GM21529 (cell line): Measurements from ENCODE around the gene ATP10A.

Source experiments
- ATAC-seq: cut with Tn5 transposase; IDR thresholded peaks from one replicate; pipeline ENCODE4 v1.9.1; 2021; ENCODE audit not compliant: unreplicated experiment

Gene ATP10A

DNA sequence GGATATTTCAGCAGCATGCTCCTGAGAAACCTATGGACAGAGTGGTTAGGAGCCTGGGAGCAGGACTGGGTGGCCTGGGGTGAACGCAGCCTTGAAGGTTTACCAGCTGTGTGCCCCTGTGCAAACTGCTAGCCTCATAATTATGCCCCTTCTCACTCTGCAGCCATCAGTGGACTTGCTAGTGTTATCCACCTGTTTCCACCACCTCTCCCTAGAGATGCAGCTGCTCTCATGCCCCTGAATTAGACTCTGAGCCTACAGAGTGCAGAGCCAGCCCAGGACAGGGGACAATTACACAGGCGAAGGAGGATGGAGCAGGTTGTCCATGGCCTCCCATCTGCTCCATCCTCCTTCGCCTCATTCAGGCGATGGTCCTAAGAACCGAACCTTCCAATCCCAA is 175.9 kb downstream of the ATP10A start:
- no peak for ATAC-seq

- no peak for ATAC-seq
Observed at GRCh38 chr15:25686780-25687179, 176.3 kb downstream of the ATP10A start.

DNA sequence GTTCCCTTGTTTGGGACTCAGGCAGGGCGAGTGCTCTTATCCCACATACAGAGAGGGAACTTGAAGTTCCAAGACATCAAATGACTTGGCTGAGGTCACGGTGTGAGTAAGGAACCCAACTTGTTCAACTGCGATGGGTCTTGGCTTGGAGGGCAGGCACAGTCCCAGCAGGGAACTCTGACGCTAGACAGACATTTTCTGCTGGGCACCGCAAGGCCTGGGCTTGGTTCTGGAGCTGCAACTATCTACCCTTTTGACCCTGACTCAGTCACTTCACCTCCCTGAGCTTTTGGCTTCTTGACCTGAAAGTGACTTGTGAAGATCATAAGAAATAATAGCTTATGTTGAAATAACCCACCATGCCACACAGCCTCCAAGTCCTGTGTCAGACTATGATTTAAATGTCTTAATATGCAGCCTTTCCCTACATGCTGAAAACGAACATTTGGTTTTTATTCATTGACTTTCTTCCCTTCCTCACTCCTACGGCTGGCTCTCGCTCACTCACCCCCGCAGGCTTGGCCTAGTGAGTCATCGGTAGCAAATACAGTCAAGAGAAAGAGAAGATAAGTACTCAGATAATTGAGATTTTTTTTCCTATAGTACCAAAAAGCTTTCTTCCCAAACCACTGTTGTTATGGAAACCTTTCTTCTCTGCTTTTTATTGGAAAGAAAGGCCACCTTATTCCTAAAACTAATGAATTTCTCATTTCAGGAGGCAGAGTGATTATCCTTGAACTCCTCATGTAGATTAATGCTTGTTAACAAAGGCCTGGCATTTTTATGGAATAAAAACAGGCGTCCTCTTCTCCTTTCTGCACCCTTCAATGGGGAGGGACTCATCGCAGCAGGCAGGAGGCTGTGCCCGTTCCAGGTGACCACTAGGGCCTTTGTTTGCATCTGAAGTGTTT is 178.4 kb downstream of the ATP10A start:
- ATAC-seq = no peak

DNA sequence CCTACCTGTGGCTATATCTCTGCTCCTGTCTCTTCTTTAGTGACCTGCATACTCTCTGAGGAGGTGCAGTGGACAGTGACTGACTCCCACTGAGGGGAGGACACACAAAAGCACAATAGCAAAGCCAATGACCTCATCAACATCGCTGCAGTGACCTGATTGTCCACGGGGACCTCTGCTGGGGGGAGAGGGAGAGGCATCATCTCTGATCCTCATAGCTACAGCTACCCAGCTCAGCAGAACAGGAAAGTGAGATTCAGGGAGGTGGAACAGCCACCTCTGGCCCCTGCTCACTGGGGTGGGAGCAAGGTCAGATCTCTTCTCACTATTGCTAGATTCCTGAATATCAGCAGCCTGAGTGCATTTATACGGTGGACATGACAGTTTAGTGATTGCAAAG is 179.2 kb downstream of the ATP10A start:
- no peak for ATAC-seq

- no peak for ATAC-seq
Observed at GRCh38 chr15:25683415-25683814, 179.7 kb downstream of the ATP10A start.

GRCh38 chr15:25682340-25682739 is 180.8 kb downstream of the ATP10A start:
- ATAC-seq = no peak

DNA sequence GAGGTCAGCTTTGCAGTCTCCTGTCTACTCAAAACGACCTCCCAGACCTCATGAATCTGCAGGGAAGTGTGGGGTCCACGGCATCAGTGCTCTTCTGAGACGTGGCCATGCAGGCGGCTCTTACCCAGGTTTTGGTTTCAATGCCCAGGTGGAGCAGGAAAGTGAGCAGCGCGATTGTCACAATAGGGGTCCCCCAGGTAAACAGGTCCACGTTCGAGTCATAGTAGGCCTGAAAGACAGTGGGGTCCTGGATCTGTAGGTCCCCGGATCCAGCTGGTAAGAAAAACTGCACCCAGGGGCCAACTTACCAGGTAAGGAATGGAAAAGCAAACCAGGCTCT is 182.5 kb downstream of the ATP10A start:
- ATAC-seq = no peak

- no peak for ATAC-seq
Observed at GRCh38 chr15:25679964-25680685, 183.0 kb downstream of the ATP10A start.

- no peak for ATAC-seq
Observed at GRCh38 chr15:25679492-25679891, 183.6 kb downstream of the ATP10A start.

- ATAC-seq = no peak
Observed at GRCh38 chr15:25678500-25678855, 184.6 kb downstream of the ATP10A start.

- no peak for ATAC-seq
Observed at GRCh38 chr15:25677719-25678499, 185.2 kb downstream of the ATP10A start.

- ATAC-seq = no peak
Observed at GRCh38 chr15:25676070-25676469, 187.1 kb downstream of the ATP10A start.

DNA sequence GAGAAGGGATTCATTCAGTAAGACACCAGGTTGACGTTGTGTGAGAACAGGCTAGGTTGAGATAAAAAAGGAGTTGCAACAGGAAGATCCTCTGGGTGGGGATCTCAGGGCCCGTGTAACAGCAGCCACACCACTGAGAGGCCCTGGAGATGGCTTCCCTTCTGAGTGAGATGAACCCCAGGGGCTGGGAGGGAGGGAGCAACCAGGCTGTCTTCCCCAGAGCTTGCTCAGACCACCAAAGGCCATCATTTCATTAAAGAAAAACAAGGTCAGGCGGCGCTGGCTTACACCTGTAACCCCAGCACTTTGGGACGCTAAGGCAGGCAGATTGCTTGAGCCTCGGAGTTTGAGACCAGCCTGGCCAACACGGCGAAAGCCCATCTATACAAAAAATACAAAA is 187.7 kb downstream of the ATP10A start:
- ATAC-seq = no peak

DNA sequence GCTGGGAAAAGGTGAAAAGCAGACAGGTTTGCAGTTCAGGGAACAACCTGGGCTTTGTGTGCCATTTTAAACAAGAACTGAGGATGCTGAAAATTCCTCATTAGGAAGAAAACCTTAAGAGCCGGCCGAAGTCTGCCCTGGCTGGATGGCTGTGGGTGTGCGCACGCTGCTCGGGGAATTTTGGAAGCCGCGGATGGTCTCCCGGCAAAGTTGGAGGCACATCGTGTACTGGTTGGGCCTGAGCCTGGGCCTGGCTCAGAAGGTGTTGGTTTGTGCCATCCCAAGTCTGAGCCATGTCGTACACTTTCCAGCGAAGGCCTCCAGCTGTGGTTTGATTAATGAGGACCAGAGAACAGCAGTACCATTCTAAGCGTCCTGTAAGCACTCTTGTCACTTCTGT is 188.2 kb downstream of the ATP10A start:
- no peak for ATAC-seq

DNA sequence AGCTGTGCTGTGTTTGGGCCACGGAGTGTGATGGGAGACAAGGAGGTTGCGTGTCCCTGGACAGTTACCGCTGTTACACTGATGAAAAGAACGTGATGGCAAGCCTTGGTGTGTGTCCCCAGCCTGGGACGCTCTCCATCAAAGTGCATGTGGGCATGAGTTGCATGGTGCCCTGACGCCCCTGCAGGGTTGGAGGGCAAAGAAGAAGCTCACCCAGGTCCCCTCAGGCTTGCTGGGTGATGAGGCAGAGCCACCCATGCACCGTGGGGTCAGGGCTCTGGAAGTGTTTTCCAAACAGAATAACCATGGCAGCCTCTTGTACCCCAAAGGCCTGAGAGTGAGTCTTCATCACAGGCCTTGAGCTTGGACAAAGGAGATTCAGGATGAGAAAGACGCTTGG is 189.2 kb downstream of the ATP10A start:
- ATAC-seq = no peak

DNA sequence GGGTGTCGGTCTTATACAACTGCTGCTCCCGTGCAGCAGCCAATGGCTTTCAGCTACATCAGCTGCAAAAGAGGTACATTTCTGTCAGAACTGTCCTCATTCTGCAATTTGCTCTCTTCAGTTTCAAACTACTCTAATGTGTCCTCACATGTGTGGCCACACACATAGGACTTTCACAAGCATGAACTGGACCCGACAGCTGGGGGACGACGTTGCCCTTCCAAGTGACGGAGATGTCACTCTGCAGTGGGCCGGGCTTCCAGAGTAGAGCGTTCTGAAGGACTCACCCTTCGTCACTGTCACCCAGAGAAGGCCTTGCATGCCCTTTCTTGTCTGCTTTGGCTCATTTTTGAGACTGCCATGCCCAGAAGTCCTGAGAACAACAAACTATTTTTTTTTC is 189.8 kb downstream of the ATP10A start:
- no peak for ATAC-seq

GRCh38 chr15:25671132-25671531 is 192.0 kb downstream of the ATP10A start:
- ATAC-seq = no peak

GRCh38 chr15:25670621-25671020 is 192.5 kb downstream of the ATP10A start:
- ATAC-seq = no peak

DNA sequence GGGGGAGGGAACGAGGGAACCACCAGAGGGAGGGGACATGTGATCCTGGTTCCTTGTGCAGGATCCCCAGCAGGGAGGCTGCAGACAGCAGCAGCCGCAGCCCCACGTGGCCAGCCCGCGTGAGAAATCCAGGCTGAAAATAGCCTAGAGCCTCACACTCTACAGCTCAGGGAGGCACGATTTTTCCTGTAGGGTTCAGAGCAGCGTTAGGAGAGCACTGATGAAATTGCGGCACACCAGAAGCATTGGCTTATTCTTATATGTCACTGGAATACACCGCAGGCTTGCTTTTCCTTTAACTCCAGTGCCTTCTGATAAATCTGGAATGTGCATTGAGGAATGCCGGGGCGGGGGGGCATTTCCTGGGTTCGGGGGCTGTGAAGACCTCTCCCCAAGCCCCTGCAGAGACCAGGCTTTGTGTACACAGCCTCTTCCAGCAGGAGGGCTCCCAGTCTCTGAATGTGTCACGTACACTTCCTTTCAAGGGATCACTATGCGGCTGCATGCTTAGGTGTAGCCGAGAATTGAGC is 193.0 kb downstream of the ATP10A start:
- no peak for ATAC-seq

DNA sequence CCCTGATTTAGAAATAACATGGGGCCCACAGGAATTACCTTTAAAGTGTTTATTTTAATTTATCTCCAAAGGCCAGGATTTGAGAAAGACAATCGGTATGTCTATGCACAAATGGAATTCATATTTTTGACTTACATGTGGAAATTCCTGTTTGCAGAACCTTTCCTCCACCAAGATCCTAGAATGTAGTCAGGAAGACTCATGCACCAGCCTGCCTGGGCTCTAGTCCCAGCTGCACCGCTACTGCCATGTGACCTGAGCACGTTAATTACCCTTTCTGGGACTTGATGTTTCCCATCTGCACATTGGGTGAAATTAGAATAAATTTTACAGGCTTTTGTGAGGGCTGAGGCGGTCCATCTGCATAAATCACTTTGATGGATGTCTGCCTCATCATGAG is 194.2 kb downstream of the ATP10A start:
- ATAC-seq = no peak

DNA sequence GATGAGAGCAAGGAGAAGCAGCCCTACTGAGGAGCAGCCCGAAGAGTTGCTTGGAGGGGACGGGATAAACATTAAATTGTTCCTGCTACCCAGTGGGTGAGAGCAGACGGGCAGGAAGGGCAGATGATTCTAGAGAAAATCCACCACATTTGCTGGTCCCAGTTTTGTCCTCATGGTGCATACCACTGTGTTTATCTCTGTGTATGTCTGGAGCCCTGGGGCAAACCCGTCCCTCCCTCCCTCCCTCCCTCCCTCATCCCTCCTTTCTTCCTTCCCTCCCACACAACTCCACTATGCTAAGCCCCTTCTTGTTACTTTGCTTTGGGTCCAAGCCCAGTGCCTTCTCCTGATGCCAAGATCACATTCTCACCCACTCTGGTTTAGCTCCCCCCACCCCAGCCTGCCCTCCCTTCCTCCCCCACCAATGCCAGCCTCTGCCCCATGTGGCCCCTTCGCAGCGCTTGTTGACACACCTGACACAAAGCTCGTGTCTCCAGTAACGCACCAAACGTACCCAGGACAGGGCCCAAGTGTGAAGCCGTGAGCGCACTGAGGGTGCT is 194.8 kb downstream of the ATP10A start:
- no peak for ATAC-seq
